COR-L47 (cell line): ENCODE data around the gene CCNY.

ENCODE experiments used
- DNase-seq: peaks from one replicate; lab custom pipeline; 2025; lab: John Stamatoyannopoulos, UW

The CCNY gene

GRCh38 chr10:35426657-35427056 lies 90.3 kb downstream of the CCNY start:
- DNase-seq: no peak

- no peak for DNase-seq
These were observed 91.2 kb downstream of the CCNY start for GRCh38 chr10:35427543-35427942.

- no peak for DNase-seq
These were observed 92.2 kb downstream of the CCNY start for GRCh38 chr10:35428521-35428920.

GRCh38 chr10:35432781-35433338 lies 96.6 kb downstream of the CCNY start:
- DNase-seq: no peak

- DNase-seq: peak; percentile 58
These were observed 97.6 kb downstream of the CCNY start for GRCh38 chr10:35433851-35434426.

GRCh38 chr10:35434533-35434932 lies 98.2 kb downstream of the CCNY start:
- no peak for DNase-seq

- DNase-seq: no peak
These were observed 99.5 kb downstream of the CCNY start for GRCh38 chr10:35435824-35436223.

GRCh38 chr10:35437829-35438228 lies 101.5 kb downstream of the CCNY start:
- no peak for DNase-seq

- no peak for DNase-seq
These were observed 102.6 kb downstream of the CCNY start for GRCh38 chr10:35438718-35439571.

GRCh38 chr10:35440016-35440415 lies 103.7 kb downstream of the CCNY start:
- DNase-seq: no peak

GRCh38 chr10:35442028-35442427 lies 105.7 kb downstream of the CCNY start:
- no peak for DNase-seq

GRCh38 chr10:35442592-35442991 lies 106.3 kb downstream of the CCNY start:
- DNase-seq: no peak

- no peak for DNase-seq
These were observed 107.5 kb downstream of the CCNY start for GRCh38 chr10:35443858-35444257.

GRCh38 chr10:35445150-35445884 lies 109.0 kb downstream of the CCNY start:
- DNase-seq: no peak

- no peak for DNase-seq
These were observed 110.1 kb downstream of the CCNY start for GRCh38 chr10:35446439-35446838.

GRCh38 chr10:35447693-35448407 lies 111.5 kb downstream of the CCNY start:
- peak; percentile 38 for DNase-seq

GRCh38 chr10:35448687-35449662 lies 112.7 kb downstream of the CCNY start:
- DNase-seq: no peak

- no peak for DNase-seq
These were observed 113.6 kb downstream of the CCNY start for GRCh38 chr10:35449944-35450343.

GRCh38 chr10:35451151-35452016 lies 115.1 kb downstream of the CCNY start:
- no peak for DNase-seq

- no peak for DNase-seq
These were observed 115.9 kb downstream of the CCNY start for GRCh38 chr10:35452171-35452570.
